ENCODE measurements around the gene SORCS2.
"Not testable (repeated sequence)": the region's sequence is repeated elsewhere in the genome, so short reads cannot be mapped to it uniquely, and the experiment has no call there.

The SORCS2 gene

GRCh38 chr4:7447236-7447635 lies 254.9 kb downstream of the SORCS2 start:
- no peaks in the 10 kb centered on the region for H3K9me3 Mint-ChIP-seq
- H3K4me1 Mint-ChIP-seq (ENCODE audit: low read depth) = no peaks in the 10 kb centered on the region
- H3K4me3 Mint-ChIP-seq = no peak overlapping the region
- no peak overlapping the region for H3K27ac Mint-ChIP-seq
- no peaks in the 10 kb centered on the region for H3K36me3 Mint-ChIP-seq (ENCODE audit: low read depth)
- H3K27me3 Mint-ChIP-seq (ENCODE audit: low read depth) = no peaks in the 10 kb centered on the region

GRCh38 chr4:7448036-7448435 lies 255.7 kb downstream of the SORCS2 start:
- Mint-ChIP-seq H3K9me3 (no peaks in the 10 kb centered on the region), H3K36me3 (ENCODE audit: low read depth) (no peaks in the 10 kb centered on the region), H3K27ac (no peak overlapping the region), H3K4me1 (ENCODE audit: low read depth) (no peaks in the 10 kb centered on the region), H3K4me3 (no peak overlapping the region), H3K27me3 (ENCODE audit: low read depth) (no peaks in the 10 kb centered on the region)

GRCh38 chr4:7450775-7451433 lies 258.6 kb downstream of the SORCS2 start:
- no peaks in the 10 kb centered on the region for H3K27me3 Mint-ChIP-seq (ENCODE audit: low read depth)
- no peaks in the 10 kb centered on the region for H3K4me1 Mint-ChIP-seq (ENCODE audit: low read depth)
- H3K27ac Mint-ChIP-seq = no peak overlapping the region
- H3K4me3 Mint-ChIP-seq = no peak overlapping the region
- H3K36me3 Mint-ChIP-seq (ENCODE audit: low read depth) = no peaks in the 10 kb centered on the region
- H3K9me3 Mint-ChIP-seq = no peaks in the 10 kb centered on the region

GRCh38 chr4:7451434-7451789 lies 259.1 kb downstream of the SORCS2 start:
- Mint-ChIP-seq H3K36me3 (ENCODE audit: low read depth) (no peaks in the 10 kb centered on the region), H3K4me1 (ENCODE audit: low read depth) (no peaks in the 10 kb centered on the region)

GRCh38 chr4:7451800-7452199 lies 259.5 kb downstream of the SORCS2 start:
- Mint-ChIP-seq H3K4me3 (no peak overlapping the region), H3K36me3 (ENCODE audit: low read depth) (no peaks in the 10 kb centered on the region), H3K27me3 (ENCODE audit: low read depth) (no peaks in the 10 kb centered on the region), H3K27ac (no peak overlapping the region), H3K9me3 (no peaks in the 10 kb centered on the region), H3K4me1 (ENCODE audit: low read depth) (no peaks in the 10 kb centered on the region)

More at GRCh38 chr4:7451434-7451789, 259.1 kb downstream of the SORCS2 start:
- Mint-ChIP-seq H3K4me3 (no peak overlapping the region), H3K9me3 (no peaks in the 10 kb centered on the region), H3K27ac (no peak overlapping the region), H3K27me3 (ENCODE audit: low read depth) (no peaks in the 10 kb centered on the region)

- not testable (repeated sequence) for H3K4me3 Mint-ChIP-seq; H3K27me3 Mint-ChIP-seq (ENCODE audit: low read depth); H3K27ac Mint-ChIP-seq; H3K4me1 Mint-ChIP-seq (ENCODE audit: low read depth); H3K36me3 Mint-ChIP-seq (ENCODE audit: low read depth); H3K9me3 Mint-ChIP-seq
Observed at GRCh38 chr4:7452802-7453201, 260.5 kb downstream of the SORCS2 start.

GRCh38 chr4:7457201-7458065 lies 265.1 kb downstream of the SORCS2 start:
- H3K27ac Mint-ChIP-seq = no peak overlapping the region
- H3K36me3 Mint-ChIP-seq (ENCODE audit: low read depth) = no peaks in the 10 kb centered on the region
- H3K4me3 Mint-ChIP-seq = no peak overlapping the region
- H3K27me3 Mint-ChIP-seq (ENCODE audit: low read depth) = no peaks in the 10 kb centered on the region
- no peaks in the 10 kb centered on the region for H3K4me1 Mint-ChIP-seq (ENCODE audit: low read depth)
- no peaks in the 10 kb centered on the region for H3K9me3 Mint-ChIP-seq

GRCh38 chr4:7458066-7458425 lies 265.7 kb downstream of the SORCS2 start:
- no peaks in the 10 kb centered on the region for H3K4me1 Mint-ChIP-seq (ENCODE audit: low read depth)
- no peak overlapping the region for H3K4me3 Mint-ChIP-seq
- H3K36me3 Mint-ChIP-seq (ENCODE audit: low read depth) = no peaks in the 10 kb centered on the region
- H3K9me3 Mint-ChIP-seq = no peaks in the 10 kb centered on the region
- H3K27ac Mint-ChIP-seq = no peak overlapping the region
- no peaks in the 10 kb centered on the region for H3K27me3 Mint-ChIP-seq (ENCODE audit: low read depth)

GRCh38 chr4:7458477-7458876 lies 266.1 kb downstream of the SORCS2 start:
- H3K27me3 Mint-ChIP-seq (ENCODE audit: low read depth) = no peaks in the 10 kb centered on the region
- H3K27ac Mint-ChIP-seq = no peak overlapping the region
- no peaks in the 10 kb centered on the region for H3K4me1 Mint-ChIP-seq (ENCODE audit: low read depth)
- H3K36me3 Mint-ChIP-seq (ENCODE audit: low read depth) = no peaks in the 10 kb centered on the region
- no peak overlapping the region for H3K4me3 Mint-ChIP-seq
- H3K9me3 Mint-ChIP-seq = no peaks in the 10 kb centered on the region

- Mint-ChIP-seq H3K4me1 (ENCODE audit: low read depth) (no peaks in the 10 kb centered on the region), H3K4me3 (no peak overlapping the region), H3K27me3 (ENCODE audit: low read depth) (no peaks in the 10 kb centered on the region), H3K9me3 (no peaks in the 10 kb centered on the region), H3K36me3 (ENCODE audit: low read depth) (no peaks in the 10 kb centered on the region), H3K27ac (no peak overlapping the region)
Observed at GRCh38 chr4:7459471-7459870, 267.1 kb downstream of the SORCS2 start.

- no peak overlapping the region for H3K27ac Mint-ChIP-seq
- no peaks in the 10 kb centered on the region for H3K27me3 Mint-ChIP-seq (ENCODE audit: low read depth)
Observed at GRCh38 chr4:7460566-7460965, 268.2 kb downstream of the SORCS2 start.

GRCh38 chr4:7461230-7461629 lies 268.9 kb downstream of the SORCS2 start:
- Mint-ChIP-seq H3K9me3 (no peaks in the 10 kb centered on the region), H3K4me3 (no peak overlapping the region), H3K27me3 (ENCODE audit: low read depth) (no peaks in the 10 kb centered on the region), H3K27ac (no peak overlapping the region), H3K36me3 (ENCODE audit: low read depth) (no peaks in the 10 kb centered on the region), H3K4me1 (ENCODE audit: low read depth) (no peaks in the 10 kb centered on the region)

More at GRCh38 chr4:7460566-7460965, 268.2 kb downstream of the SORCS2 start:
- H3K4me1 Mint-ChIP-seq (ENCODE audit: low read depth) = no peaks in the 10 kb centered on the region
- no peaks in the 10 kb centered on the region for H3K9me3 Mint-ChIP-seq
- no peaks in the 10 kb centered on the region for H3K36me3 Mint-ChIP-seq (ENCODE audit: low read depth)
- no peak overlapping the region for H3K4me3 Mint-ChIP-seq

GRCh38 chr4:7462509-7462971 lies 270.2 kb downstream of the SORCS2 start:
- H3K9me3 Mint-ChIP-seq = no peaks in the 10 kb centered on the region
- no peaks in the 10 kb centered on the region for H3K36me3 Mint-ChIP-seq (ENCODE audit: low read depth)
- no peak overlapping the region for H3K4me3 Mint-ChIP-seq
- no peaks in the 10 kb centered on the region for H3K4me1 Mint-ChIP-seq (ENCODE audit: low read depth)
- H3K27me3 Mint-ChIP-seq (ENCODE audit: low read depth) = no peaks in the 10 kb centered on the region
- H3K27ac Mint-ChIP-seq = no peak overlapping the region

- H3K4me3 Mint-ChIP-seq = no peak overlapping the region
- no peak overlapping the region for H3K27ac Mint-ChIP-seq
- no peaks in the 10 kb centered on the region for H3K27me3 Mint-ChIP-seq (ENCODE audit: low read depth)
- no peaks in the 10 kb centered on the region for H3K4me1 Mint-ChIP-seq (ENCODE audit: low read depth)
- no peaks in the 10 kb centered on the region for H3K9me3 Mint-ChIP-seq
- no peaks in the 10 kb centered on the region for H3K36me3 Mint-ChIP-seq (ENCODE audit: low read depth)
Observed at GRCh38 chr4:7463566-7464258, 271.4 kb downstream of the SORCS2 start.

- Mint-ChIP-seq H3K27ac (no peak overlapping the region), H3K4me1 (ENCODE audit: low read depth) (no peaks in the 10 kb centered on the region), H3K9me3 (no peaks in the 10 kb centered on the region), H3K36me3 (ENCODE audit: low read depth) (no peaks in the 10 kb centered on the region), H3K4me3 (no peak overlapping the region), H3K27me3 (ENCODE audit: low read depth) (no peaks in the 10 kb centered on the region)
Observed at GRCh38 chr4:7464259-7464655, 271.9 kb downstream of the SORCS2 start.
